Mucosa of gallbladder (tissue), 1 donor: ENCODE data around the gene CENPV. TPM values are rescaled to one million over a fixed set of nuclear protein-coding genes. Genes with fewer than 3 reads are reported as not detected.
"Not testable (repeated sequence)": the region's sequence is repeated elsewhere in the genome, so short reads cannot be mapped to it uniquely, and the experiment has no call there.

Experiments
- DNase-seq: peaks from one replicate; pipeline ENCODE4 v3.0.0-alpha.2; 2020; ENCODE audit warnings: low spot score
- total RNA-seq: library from RNA; stranded (reverse); gene quantifications from one replicate; pipeline ENCODE4 v1.2.1, GENCODE V29; 2021
- donor health status: DM: no; HTN: no; CAD: no.

Gene CENPV
- 37.8 TPM for total RNA-seq

- peak; percentile 16 for DNase-seq
Measured at GRCh38 chr17:16353317-16354174, at the start of gene CENPV. Gene CENPV (minus strand): TSS chr17:16353469. CDS start chr17:16353436, 33 bp downstream.

GRCh38 chr17:16398270-16399267 lies 45.3 kb upstream of the CENPV start:
- DNase-seq, result no peak

GRCh38 chr17:16396693-16397092 lies 43.4 kb upstream of the CENPV start:
- DNase-seq, result not testable (repeated sequence)

GRCh38 chr17:16395887-16396286 lies 42.6 kb upstream of the CENPV start:
- not testable (repeated sequence) for DNase-seq

- not testable (repeated sequence) for DNase-seq
Measured at GRCh38 chr17:16392491-16392890, 39.2 kb upstream of the CENPV start.

GRCh38 chr17:16391451-16391850 lies 38.2 kb upstream of the CENPV start:
- DNase-seq, result no peak

GRCh38 chr17:16386126-16386507 lies 32.8 kb upstream of the CENPV start:
- not testable (repeated sequence) for DNase-seq

- no peak for DNase-seq
Measured at GRCh38 chr17:16384557-16384956, 31.3 kb upstream of the CENPV start.

- DNase-seq, result no peak
Measured at GRCh38 chr17:16383772-16384287, 30.6 kb upstream of the CENPV start.

GRCh38 chr17:16383216-16383615 lies 29.9 kb upstream of the CENPV start:
- DNase-seq, result no peak

GRCh38 chr17:16381496-16381820 lies 28.2 kb upstream of the CENPV start:
- DNase-seq, result no peak

GRCh38 chr17:16380640-16381495 lies 27.6 kb upstream of the CENPV start, which contains the start of gene UBB:
Gene UBB (plus strand): TSS chr17:16381091. CDS start chr17:16381908, 817 bp downstream.
- DNase-seq, result peak; percentile 98

GRCh38 chr17:16379654-16380053 lies 26.4 kb upstream of the CENPV start:
- no peak for DNase-seq

- peak; percentile 61 for DNase-seq
Measured at GRCh38 chr17:16378636-16379282, 25.5 kb upstream of the CENPV start.

- peak; percentile 59 for DNase-seq
Measured at GRCh38 chr17:16377941-16378341, 24.7 kb upstream of the CENPV start.

GRCh38 chr17:16374146-16374938 lies 21.1 kb upstream of the CENPV start:
- DNase-seq, result no peak

GRCh38 chr17:16371742-16372141 lies 18.5 kb upstream of the CENPV start:
- DNase-seq, result no peak

- DNase-seq, result no peak
Measured at GRCh38 chr17:16364625-16365024, 11.4 kb upstream of the CENPV start.

- DNase-seq, result peak; percentile 76
Measured at GRCh38 chr17:16363749-16364536, 10.7 kb upstream of the CENPV start.
